PFSK-1 (cell line): ENCODE data around the gene F12.

Experiments used
- FOXP2 ChIP-seq: optimal IDR thresholded peaks from 2 replicates; pipeline ENCODE3; 2011; ENCODE audit warnings: borderline replicate concordance, control low read depth, inconsistent platforms; ENCODE audit not compliant: insufficient read depth; ENCODE audit errors: extremely low read length, extremely low read depth
- POLR2AphosphoS5 ChIP-seq: IDR thresholded peaks from 2 replicates; pipeline ENCODE4 v1.6.1; 2012; ENCODE audit warnings: low read depth, mild to moderate bottlenecking, control low read depth, low read length, moderate library complexity
- SIN3A ChIP-seq: IDR thresholded peaks from 2 replicates; pipeline ENCODE4 v1.6.1; 2012; ENCODE audit warnings: mild to moderate bottlenecking, low read length, moderate library complexity, borderline replicate concordance; ENCODE audit not compliant: insufficient read depth
- TAF1 ChIP-seq: IDR thresholded peaks from 2 replicates; pipeline ENCODE4 v1.6.1; 2012; ENCODE audit warnings: low read length, control low read depth, borderline replicate concordance; ENCODE audit not compliant: insufficient read depth
- TF ChIP-seq, protein P1 (sequence below), 2 experiments: IDR thresholded peaks; 2 replicates each; pipeline versions ENCODE4 v1.6.1 to v1.8.0; 2011 to 2012; ENCODE audit warnings: low read depth in 2 of 2, low read length in 2 of 2, control low read depth in 1 of 2, inconsistent platforms in 1 of 2, mild to moderate bottlenecking in 1 of 2, moderate library complexity in 1 of 2; ENCODE audit not compliant: insufficient read depth in 1 of 2

The F12 gene

DNA sequence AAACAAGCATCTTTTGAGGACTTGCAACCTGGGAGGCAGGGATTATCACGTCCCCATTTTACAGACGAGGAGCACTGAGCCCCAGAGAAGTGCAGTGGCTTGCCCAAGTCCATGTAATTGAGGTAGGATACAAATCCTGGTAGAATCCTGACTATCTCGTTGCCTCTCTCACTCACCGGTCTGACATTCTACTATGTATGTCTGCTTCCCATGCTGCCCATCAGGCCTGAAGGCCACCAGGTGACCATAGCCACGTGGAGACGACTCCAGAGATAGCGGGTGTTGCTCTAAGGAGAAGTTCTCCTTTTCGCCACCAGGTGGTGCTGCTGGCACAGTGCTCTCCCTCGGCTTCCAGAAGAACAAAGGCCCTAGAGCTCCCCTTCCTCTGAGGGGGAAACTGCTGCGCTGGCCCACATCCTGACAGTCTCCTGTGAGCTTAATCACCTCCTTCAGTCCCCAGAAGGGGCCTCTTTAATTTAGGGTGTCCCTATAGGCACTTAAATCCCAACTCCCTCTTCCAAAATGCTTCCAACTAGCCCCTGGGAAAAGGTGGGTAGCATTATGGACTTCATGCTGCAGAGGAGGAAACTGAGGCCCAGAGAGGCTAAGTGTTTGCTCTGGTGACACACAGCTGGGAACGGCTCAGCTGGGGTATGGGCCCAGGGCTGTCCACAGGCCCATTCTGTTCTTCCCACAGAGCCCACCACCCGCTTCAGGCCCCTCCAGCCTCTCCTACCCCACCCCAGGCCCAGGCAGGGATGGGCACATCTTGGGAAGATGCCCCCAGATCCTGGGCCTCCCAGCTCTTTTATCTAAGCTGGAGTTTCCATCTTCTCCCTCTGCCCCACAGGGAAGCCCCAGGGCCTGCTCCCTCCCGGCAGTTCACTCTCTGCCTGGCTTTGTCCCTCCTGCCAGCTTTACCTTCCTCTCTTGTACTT, 18.7 kb downstream of the F12 start:
- TF ChIP-seq FOXP2 (no peak), TAF1 (no peak), POLR2AphosphoS5 (no peak), SIN3A (no peak)
- TF ChIP-seq, protein P1, sequence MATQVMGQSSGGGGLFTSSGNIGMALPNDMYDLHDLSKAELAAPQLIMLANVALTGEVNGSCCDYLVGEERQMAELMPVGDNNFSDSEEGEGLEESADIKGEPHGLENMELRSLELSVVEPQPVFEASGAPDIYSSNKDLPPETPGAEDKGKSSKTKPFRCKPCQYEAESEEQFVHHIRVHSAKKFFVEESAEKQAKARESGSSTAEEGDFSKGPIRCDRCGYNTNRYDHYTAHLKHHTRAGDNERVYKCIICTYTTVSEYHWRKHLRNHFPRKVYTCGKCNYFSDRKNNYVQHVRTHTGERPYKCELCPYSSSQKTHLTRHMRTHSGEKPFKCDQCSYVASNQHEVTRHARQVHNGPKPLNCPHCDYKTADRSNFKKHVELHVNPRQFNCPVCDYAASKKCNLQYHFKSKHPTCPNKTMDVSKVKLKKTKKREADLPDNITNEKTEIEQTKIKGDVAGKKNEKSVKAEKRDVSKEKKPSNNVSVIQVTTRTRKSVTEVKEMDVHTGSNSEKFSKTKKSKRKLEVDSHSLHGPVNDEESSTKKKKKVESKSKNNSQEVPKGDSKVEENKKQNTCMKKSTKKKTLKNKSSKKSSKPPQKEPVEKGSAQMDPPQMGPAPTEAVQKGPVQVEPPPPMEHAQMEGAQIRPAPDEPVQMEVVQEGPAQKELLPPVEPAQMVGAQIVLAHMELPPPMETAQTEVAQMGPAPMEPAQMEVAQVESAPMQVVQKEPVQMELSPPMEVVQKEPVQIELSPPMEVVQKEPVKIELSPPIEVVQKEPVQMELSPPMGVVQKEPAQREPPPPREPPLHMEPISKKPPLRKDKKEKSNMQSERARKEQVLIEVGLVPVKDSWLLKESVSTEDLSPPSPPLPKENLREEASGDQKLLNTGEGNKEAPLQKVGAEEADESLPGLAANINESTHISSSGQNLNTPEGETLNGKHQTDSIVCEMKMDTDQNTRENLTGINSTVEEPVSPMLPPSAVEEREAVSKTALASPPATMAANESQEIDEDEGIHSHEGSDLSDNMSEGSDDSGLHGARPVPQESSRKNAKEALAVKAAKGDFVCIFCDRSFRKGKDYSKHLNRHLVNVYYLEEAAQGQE (IDR thresholded peaks at IDR 0.05; ENCODE audit: insufficient read depth in 1 of 2, low read depth in 2 of 2, low read length in 2 of 2), result no peak

- TF ChIP-seq SIN3A (no peak), FOXP2 (no peak), POLR2AphosphoS5 (no peak), TAF1 (no peak)
- TF ChIP-seq, protein P1 (IDR thresholded peaks at IDR 0.05; ENCODE audit: insufficient read depth in 1 of 2, low read depth in 2 of 2, low read length in 2 of 2), result no peak
Observed at GRCh38 chr5:177389241-177390169, 19.9 kb downstream of the F12 start.

DNA sequence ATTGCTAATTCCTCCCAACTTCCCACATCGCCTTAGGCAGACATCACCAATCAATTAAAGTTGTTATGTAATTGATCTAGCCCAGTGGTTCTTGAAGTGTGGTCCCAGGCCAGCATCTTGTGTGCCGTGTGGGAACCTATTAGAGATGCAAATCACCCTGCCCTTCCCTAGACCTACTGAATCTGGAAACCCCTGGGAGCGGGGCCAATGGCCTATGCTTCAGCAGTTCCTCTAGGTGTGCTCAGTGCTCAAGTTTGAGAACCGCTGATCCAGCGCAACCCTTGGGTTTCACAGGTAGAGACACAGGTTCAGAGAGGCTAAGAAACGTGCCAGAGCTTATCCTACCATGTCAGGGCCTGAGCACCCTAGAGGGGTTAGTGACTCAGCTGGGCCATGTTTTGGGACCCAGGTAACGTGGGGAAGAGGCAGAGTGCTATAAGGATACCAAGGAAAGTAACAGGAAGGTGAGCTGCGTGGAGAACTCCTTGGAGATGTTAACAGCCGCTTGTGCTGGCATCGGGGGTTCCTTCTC, 20.8 kb downstream of the F12 start:
- TF ChIP-seq SIN3A (no peak), POLR2AphosphoS5 (no peak), FOXP2 (no peak), TAF1 (no peak)
- TF ChIP-seq, protein P1 (IDR thresholded peaks at IDR 0.05; ENCODE audit: insufficient read depth in 1 of 2, low read depth in 2 of 2, low read length in 2 of 2), result no peak

- TF ChIP-seq SIN3A (no peak), FOXP2 (no peak), TAF1 (no peak), POLR2AphosphoS5 (no peak)
- TF ChIP-seq, protein P1 (IDR thresholded peaks at IDR 0.05; ENCODE audit: insufficient read depth in 1 of 2, low read depth in 2 of 2, low read length in 2 of 2), result no peak
Observed at GRCh38 chr5:177387405-177387804, 22.0 kb downstream of the F12 start.
